Suprapubic skin (tissue), 4 donors: ENCODE measurements around the gene ACO2. TPM values are rescaled to one million over a fixed set of nuclear protein-coding genes. Genes with fewer than 3 reads are reported as not detected.

Source experiments
- DNase-seq, 2 donors: peaks; one replicate each; pipeline ENCODE4 v3.0.0-alpha.2; 2019; ENCODE audit warnings: low spot score in 2 of 2
- H3K27ac ChIP-seq: fragments of 200-600 bp; sonication (generic); one replicate; pipeline ENCODE4 v1.5.1; 2019
- H3K27me3 ChIP-seq: fragments of 200-600 bp; sonication (generic); one replicate; pipeline ENCODE4 v1.5.1; 2019
- H3K36me3 ChIP-seq: fragments of 200-600 bp; sonication (generic); one replicate; pipeline ENCODE4 v1.5.1; 2019
- H3K4me1 ChIP-seq: fragments of 200-600 bp; sonication (generic); one replicate; pipeline ENCODE4 v1.5.1; 2019
- H3K4me3 ChIP-seq: fragments of 200-600 bp; sonication (generic); one replicate; pipeline ENCODE4 v1.5.1; 2019; ENCODE audit warnings: mild to moderate bottlenecking
- H3K9me3 ChIP-seq: fragments of 200-600 bp; sonication (generic); one replicate; pipeline ENCODE4 v1.5.1; 2019
- CTCF ChIP-seq, 2 donors: fragments of 200-600 bp in 1 of 2; fragments of 450-650 bp in 1 of 2; sonication (generic) in 1 of 2; IDR thresholded peaks; one replicate each; pipeline ENCODE4 v1.5.1; 2016 to 2019; ENCODE audit warnings: antibody characterized with exemption in 2 of 2, mild to moderate bottlenecking in 1 of 2, moderate library complexity in 1 of 2
- EP300 ChIP-seq: sonication (generic); formaldehyde crosslinking; IDR thresholded peaks from one replicate; pipeline ENCODE4 v1.6.1; 2017; ENCODE audit warnings: antibody characterized with exemption
- POLR2A ChIP-seq, 2 donors: fragments of 450-650 bp; IDR thresholded peaks; one replicate each; pipeline ENCODE4 v1.6.1; 2017; ENCODE audit warnings: antibody characterized with exemption in 2 of 2, mild to moderate bottlenecking in 2 of 2, moderate library complexity in 2 of 2
- POLR2AphosphoS5 ChIP-seq, 3 donors: sonication (generic); formaldehyde crosslinking; IDR thresholded peaks; one replicate each; pipeline ENCODE4 v1.6.1; 2017; ENCODE audit warnings: antibody characterized with exemption in 3 of 3
- WGBS: methylation state at CpG from one replicate; pipeline ENCODE4 v1.1.5; 2018; 5-methylcytosine and 5-hydroxymethylcytosine counted together
- total RNA-seq, 4 donors: library from RNA; depleted of rRNA; stranded (reverse); fragments of >200 nt; gene quantifications; one replicate each; pipeline ENCODE4 v1.1.0, GENCODE V29; 2016

The ACO2 gene
- total RNA-seq, 4 donors from 2014 or later = 67.4 to 81.9 (median 75.9) TPM

GRCh38 chr22:41478473-41478872 is 9.6 kb downstream of the ACO2 start:
- WGBS = 78% methylated on average over 2 of the region's 2 CpGs
- DNase-seq = no peak
- no peaks in the 10 kb centered on the region for H3K9me3 ChIP-seq
- TF ChIP-seq CTCF (IDR thresholded peaks at IDR 0.05) (no peak), EP300 (no peak), POLR2AphosphoS5 (IDR thresholded peaks at IDR 0.05) (no peak), POLR2A (IDR thresholded peaks at IDR 0.05) (no peak)
- H3K4me3 ChIP-seq = no peak overlapping the region
- H3K27me3 ChIP-seq = no peaks in the 10 kb centered on the region
- H3K4me1 ChIP-seq = peaks cover 43% of the 10 kb centered on the region
- H3K27ac ChIP-seq = no peak overlapping the region
- no peaks in the 10 kb centered on the region for H3K36me3 ChIP-seq

- peak in 1 of 3 donors; percentile 28 for TF ChIP-seq POLR2AphosphoS5 (IDR thresholded peaks at IDR 0.05)
- no peak for TF ChIP-seq CTCF (IDR thresholded peaks at IDR 0.05)
- H3K27ac ChIP-seq = peak overlapping the region; percentile 76
- 53% methylated on average over 7 of the region's 7 CpGs for WGBS
- H3K27me3 ChIP-seq = no peaks in the 10 kb centered on the region
- H3K36me3 ChIP-seq = no peaks in the 10 kb centered on the region
- no peaks in the 10 kb centered on the region for H3K9me3 ChIP-seq
- H3K4me3 ChIP-seq = no peak overlapping the region
- DNase-seq = no peak
- peaks cover 45% of the 10 kb centered on the region for H3K4me1 ChIP-seq
Measured at GRCh38 chr22:41478891-41479521, 10.1 kb downstream of the ACO2 start.

GRCh38 chr22:41479671-41480396 is 10.9 kb downstream of the ACO2 start:
- H3K27ac ChIP-seq = peak overlapping the region; percentile 76
- WGBS = 71% methylated on average over 6 of the region's 6 CpGs
- TF ChIP-seq POLR2AphosphoS5 (IDR thresholded peaks at IDR 0.05) (no peak), POLR2A (IDR thresholded peaks at IDR 0.05) (no peak), EP300 (no peak), CTCF (IDR thresholded peaks at IDR 0.05) (no peak)
- H3K36me3 ChIP-seq = no peaks in the 10 kb centered on the region
- DNase-seq = no peak
- no peaks in the 10 kb centered on the region for H3K27me3 ChIP-seq
- H3K9me3 ChIP-seq = no peaks in the 10 kb centered on the region
- no peak overlapping the region for H3K4me3 ChIP-seq
- H3K4me1 ChIP-seq = peaks cover 45% of the 10 kb centered on the region

- Histone ChIP-seq H3K4me3 (no peak overlapping the region), H3K27ac (peak overlapping the region; percentile 76), H3K4me1 (peaks cover 45% of the 10 kb centered on the region), H3K36me3 (no peaks in the 10 kb centered on the region), H3K9me3 (no peaks in the 10 kb centered on the region), H3K27me3 (no peaks in the 10 kb centered on the region)
- no peak for DNase-seq
- WGBS = 49% methylated on average over 7 of the region's 7 CpGs
- TF ChIP-seq POLR2AphosphoS5 (IDR thresholded peaks at IDR 0.05) = no peak
- TF ChIP-seq CTCF (IDR thresholded peaks at IDR 0.05) = no peak
- no peak for TF ChIP-seq POLR2A (IDR thresholded peaks at IDR 0.05)
- no peak for TF ChIP-seq EP300
Measured at GRCh38 chr22:41480397-41480735, 11.4 kb downstream of the ACO2 start.

GRCh38 chr22:41481131-41481830 is 12.4 kb downstream of the ACO2 start:
- H3K27ac ChIP-seq = peak overlapping the region; percentile 37
- TF ChIP-seq CTCF (IDR thresholded peaks at IDR 0.05) (no peak), POLR2A (IDR thresholded peaks at IDR 0.05) (no peak), POLR2AphosphoS5 (IDR thresholded peaks at IDR 0.05) (no peak), EP300 (no peak)
- no peak overlapping the region for H3K4me3 ChIP-seq
- H3K4me1 ChIP-seq = peaks cover 48% of the 10 kb centered on the region
- H3K9me3 ChIP-seq = no peaks in the 10 kb centered on the region
- H3K27me3 ChIP-seq = no peaks in the 10 kb centered on the region
- no peak for DNase-seq
- WGBS = 77% methylated on average over 10 of the region's 15 CpGs
- no peaks in the 10 kb centered on the region for H3K36me3 ChIP-seq
